IPS-20b (cell line): ENCODE results near the gene IL3.

Experiments
- H3K27ac ChIP-seq: one replicate; pipeline ENCODE4 v1.5.1; 2013; ENCODE audit warnings: low read length
- H3K27me3 ChIP-seq: 2 replicates; pipeline ENCODE4 v1.6.1; 2013; ENCODE audit warnings: mild to moderate bottlenecking, low read length, inconsistent platforms; ENCODE audit not compliant: insufficient read depth
- H3K36me3 ChIP-seq: 2 replicates; pipeline ENCODE4 v1.6.1; 2013; ENCODE audit warnings: low read depth, mild to moderate bottlenecking, inconsistent platforms, low read length, moderate library complexity; ENCODE audit not compliant: insufficient read depth
- H3K4me1 ChIP-seq: 2 replicates; pipeline ENCODE4 v1.6.1; 2013; ENCODE audit warnings: mild to moderate bottlenecking, control low read depth, inconsistent platforms, low read length, moderate library complexity; ENCODE audit not compliant: insufficient read depth
- H3K4me3 ChIP-seq: 2 replicates; pipeline ENCODE4 v1.5.1; 2013; ENCODE audit warnings: mild to moderate bottlenecking, low read length, inconsistent platforms
- H3K9ac ChIP-seq: 2 replicates; pipeline ENCODE4 v1.6.1; 2013; ENCODE audit warnings: low read depth, mild to moderate bottlenecking, inconsistent platforms, low read length, moderate library complexity
- H3K9me3 ChIP-seq: 2 replicates; pipeline ENCODE4 v1.6.1; 2013; ENCODE audit warnings: mild to moderate bottlenecking, low read depth, low read length, inconsistent platforms; ENCODE audit not compliant: insufficient read depth

Gene IL3

DNA sequence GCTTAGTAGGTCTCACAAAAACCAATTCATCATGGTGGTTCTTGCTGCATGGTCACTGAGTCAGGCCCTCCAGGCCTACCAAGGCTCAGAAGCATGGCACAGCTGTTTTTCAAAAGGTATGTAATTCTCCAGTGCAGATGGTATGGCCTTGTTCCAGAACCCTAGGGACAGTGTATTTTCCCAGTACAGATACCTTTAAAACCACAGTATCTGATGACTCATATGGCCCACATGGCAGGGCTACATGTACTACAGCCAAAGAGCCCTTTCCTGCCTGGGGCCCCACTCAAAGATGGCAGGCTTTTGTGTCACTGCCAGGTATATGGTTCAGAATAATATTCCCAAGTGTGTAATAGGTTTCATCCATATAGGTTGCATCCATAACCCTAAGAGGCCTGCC lies 29.7 kb downstream of the IL3 start:
- H3K9me3 ChIP-seq: no peaks in the 10 kb centered on the region
- H3K4me3 ChIP-seq: no peak overlapping the region
- no peak overlapping the region for H3K9ac ChIP-seq
- H3K36me3 ChIP-seq: no peaks in the 10 kb centered on the region
- H3K27me3 ChIP-seq: no peaks in the 10 kb centered on the region
- no peak overlapping the region for H3K27ac ChIP-seq
- H3K4me1 ChIP-seq: no peaks in the 10 kb centered on the region

DNA sequence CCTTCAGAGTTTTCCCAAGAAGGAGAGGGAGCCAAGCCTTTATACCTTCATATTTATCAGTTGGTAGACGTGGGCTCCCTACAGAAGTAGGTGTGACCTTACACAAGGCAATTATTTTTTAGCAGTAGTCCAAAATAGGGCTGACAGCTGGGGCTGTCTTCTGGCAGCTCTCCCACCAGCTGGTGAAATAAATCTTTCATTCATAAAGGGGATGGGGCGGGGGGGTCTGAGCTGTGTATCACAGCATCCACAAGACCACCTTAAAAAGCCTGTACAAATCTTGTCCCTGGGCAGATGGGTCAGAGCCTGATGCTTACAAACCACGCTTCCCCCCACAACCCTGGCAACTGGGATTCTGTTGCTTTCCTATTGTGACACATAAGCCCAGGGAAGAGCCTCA lies 32.8 kb downstream of the IL3 start:
- Histone ChIP-seq H3K4me3 (no peak overlapping the region), H3K27me3 (no peaks in the 10 kb centered on the region), H3K4me1 (no peaks in the 10 kb centered on the region), H3K9ac (no peak overlapping the region), H3K36me3 (no peaks in the 10 kb centered on the region), H3K27ac (no peak overlapping the region), H3K9me3 (no peaks in the 10 kb centered on the region)

DNA sequence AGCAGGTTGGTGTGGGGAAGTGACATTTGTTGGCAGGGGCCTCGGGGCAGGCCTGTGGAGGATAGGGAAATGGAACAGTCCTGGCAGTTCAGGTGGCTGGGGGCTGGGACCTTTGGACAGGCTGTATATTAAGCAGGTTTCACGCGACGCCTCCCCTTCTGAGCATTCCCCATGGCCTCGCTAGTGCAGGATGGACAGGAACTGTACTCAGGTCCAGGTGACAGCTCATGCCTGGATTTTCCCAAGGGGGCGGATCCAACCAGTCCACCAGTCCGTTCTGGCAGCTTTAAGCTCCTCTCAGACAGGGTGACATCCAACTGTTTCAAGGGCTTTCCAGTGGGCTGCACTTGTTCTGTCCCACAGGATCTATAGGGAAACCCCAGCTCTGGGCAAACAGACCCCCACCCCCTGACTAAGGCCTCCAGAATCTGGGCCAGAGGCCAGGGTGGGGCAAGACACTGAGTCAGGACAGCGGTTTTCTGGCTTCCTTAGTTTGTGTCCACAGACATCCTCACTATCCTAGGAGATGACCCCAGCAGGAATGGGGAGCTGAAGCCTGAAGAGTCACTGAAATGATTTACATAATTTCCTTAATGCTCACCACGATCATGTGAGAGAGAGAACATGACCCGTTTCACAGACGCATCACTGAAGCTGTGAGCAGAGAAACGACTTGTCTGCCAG lies 34.1 kb downstream of the IL3 start:
- H3K27me3 ChIP-seq: no peaks in the 10 kb centered on the region
- H3K9me3 ChIP-seq: no peaks in the 10 kb centered on the region
- no peak overlapping the region for H3K27ac ChIP-seq
- H3K36me3 ChIP-seq: no peaks in the 10 kb centered on the region
- no peak overlapping the region for H3K4me3 ChIP-seq
- no peak overlapping the region for H3K9ac ChIP-seq
- no peaks in the 10 kb centered on the region for H3K4me1 ChIP-seq

DNA sequence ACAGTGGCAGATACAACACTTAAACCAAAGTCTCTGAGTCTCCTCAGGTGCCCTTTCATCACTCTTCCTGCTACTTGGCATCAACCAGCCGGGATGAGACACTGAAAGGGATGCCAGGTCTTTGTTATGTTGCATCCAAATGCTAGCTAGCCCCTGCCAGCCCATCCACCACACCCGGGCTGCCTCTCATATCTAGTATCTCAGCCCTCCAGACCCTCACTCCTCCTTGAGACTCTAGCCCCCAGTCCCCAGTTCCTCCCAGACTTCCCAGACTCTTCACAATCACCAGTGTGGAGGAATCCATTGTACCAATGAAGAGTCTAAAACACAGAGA lies 34.6 kb downstream of the IL3 start:
- H3K27ac ChIP-seq: no peak overlapping the region
- H3K9me3 ChIP-seq: no peaks in the 10 kb centered on the region
- H3K27me3 ChIP-seq: no peaks in the 10 kb centered on the region
- no peaks in the 10 kb centered on the region for H3K36me3 ChIP-seq
- no peaks in the 10 kb centered on the region for H3K4me1 ChIP-seq
- H3K9ac ChIP-seq: no peak overlapping the region
- H3K4me3 ChIP-seq: no peak overlapping the region

DNA sequence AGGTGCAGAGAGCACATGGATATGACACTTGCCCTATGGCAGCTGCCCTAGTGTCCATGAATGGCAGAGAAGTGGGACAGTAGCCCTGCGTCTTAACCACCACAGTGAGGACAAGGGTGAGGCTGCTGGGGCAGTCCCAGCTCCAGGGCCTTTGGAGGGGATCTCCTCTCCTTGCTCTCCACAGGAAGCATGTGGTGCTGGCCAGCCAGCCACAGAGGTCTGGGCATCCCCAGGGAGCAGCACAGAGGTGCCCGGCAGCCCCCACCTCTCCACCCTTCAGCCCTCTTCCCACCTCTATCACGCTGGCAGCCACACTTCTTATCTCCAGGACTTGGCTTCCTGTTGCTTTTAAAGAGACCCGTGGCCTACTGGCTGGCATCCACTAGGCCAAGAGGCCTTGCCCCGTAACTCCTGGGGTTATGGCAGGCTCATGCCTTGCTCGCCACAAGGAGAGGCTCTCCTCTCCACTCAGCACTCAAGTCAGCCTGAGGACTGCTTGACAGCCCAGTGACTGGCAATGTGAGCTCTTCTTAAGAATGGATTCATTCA lies 35.0 kb downstream of the IL3 start:
- no peak overlapping the region for H3K27ac ChIP-seq

DNA sequence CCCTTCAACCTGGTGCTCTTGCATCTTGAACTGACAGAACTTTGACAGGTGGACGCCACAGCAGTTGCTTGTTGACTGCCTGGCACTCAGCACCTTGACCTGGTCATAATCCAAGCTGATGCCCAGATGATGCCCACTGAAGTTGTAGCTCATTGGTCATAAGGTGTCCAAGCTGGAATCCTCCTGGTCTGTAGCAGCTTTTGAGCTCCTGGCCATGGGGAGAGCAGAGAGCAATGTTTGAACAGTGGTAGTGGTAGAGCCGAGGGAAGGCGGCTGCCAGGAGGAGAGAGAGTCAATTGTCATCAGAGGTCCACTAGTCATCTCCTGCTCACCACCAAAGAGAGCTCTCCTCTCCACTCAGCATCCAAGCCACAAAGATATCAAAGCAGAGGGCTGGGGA lies 36.4 kb downstream of the IL3 start:
- H3K4me1 ChIP-seq: no peaks in the 10 kb centered on the region
- H3K4me3 ChIP-seq: no peak overlapping the region
- no peak overlapping the region for H3K27ac ChIP-seq

More for the DNA sequence above, 35.0 kb downstream of the IL3 start:
- H3K4me3 ChIP-seq: no peak overlapping the region
- no peaks in the 10 kb centered on the region for H3K9me3 ChIP-seq
- no peaks in the 10 kb centered on the region for H3K27me3 ChIP-seq
- H3K4me1 ChIP-seq: no peaks in the 10 kb centered on the region
- no peak overlapping the region for H3K9ac ChIP-seq
- no peaks in the 10 kb centered on the region for H3K36me3 ChIP-seq

DNA sequence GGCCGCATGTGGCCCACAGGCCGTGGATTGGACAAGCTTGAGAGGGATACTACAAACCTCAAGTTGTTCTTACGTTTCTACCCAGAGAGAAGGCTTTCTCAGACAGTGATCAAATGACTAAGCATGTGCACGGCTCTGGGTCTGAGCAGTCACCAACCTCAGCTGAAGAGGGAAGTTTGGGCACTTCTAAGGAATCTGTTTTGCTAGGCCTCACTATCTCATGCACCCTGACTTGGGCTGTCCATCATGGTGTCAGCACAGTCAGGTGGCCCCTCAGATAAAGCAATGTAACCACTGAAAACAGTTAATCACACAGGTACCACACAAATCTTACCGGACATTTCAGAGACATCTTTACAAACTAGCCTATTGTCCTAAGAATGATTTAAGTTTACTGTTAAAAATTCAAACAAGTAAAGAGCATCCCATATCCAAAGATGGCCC lies 37.7 kb downstream of the IL3 start:
- no peaks in the 10 kb centered on the region for H3K27me3 ChIP-seq
- H3K9ac ChIP-seq: no peak overlapping the region
- no peaks in the 10 kb centered on the region for H3K36me3 ChIP-seq
- H3K4me3 ChIP-seq: no peak overlapping the region
- no peaks in the 10 kb centered on the region for H3K4me1 ChIP-seq
- H3K27ac ChIP-seq: no peak overlapping the region
- no peaks in the 10 kb centered on the region for H3K9me3 ChIP-seq

More for the DNA sequence above, 36.4 kb downstream of the IL3 start:
- Histone ChIP-seq H3K9ac (no peak overlapping the region), H3K9me3 (no peaks in the 10 kb centered on the region), H3K27me3 (no peaks in the 10 kb centered on the region), H3K36me3 (no peaks in the 10 kb centered on the region)

DNA sequence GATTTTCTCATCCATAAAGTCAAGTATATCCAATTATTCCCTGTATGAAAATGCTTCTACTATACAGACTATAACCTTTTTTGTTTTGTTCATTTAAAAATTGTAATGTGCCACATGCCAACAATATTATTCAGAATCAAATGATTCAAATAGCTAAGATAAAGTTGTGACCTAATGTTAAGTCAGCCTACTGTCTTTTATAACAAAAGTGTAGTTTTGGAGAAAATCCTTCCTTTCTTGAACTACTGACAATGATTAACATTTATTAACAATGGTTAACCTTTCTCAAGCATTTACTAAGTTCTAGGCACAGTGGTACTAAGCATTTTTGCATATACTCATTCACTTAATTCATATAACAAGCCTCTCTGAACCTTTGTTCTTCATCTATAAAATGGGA lies 38.2 kb downstream of the IL3 start:
- no peaks in the 10 kb centered on the region for H3K27me3 ChIP-seq
- H3K4me3 ChIP-seq: no peak overlapping the region
- no peaks in the 10 kb centered on the region for H3K9me3 ChIP-seq
- no peak overlapping the region for H3K27ac ChIP-seq
- no peak overlapping the region for H3K9ac ChIP-seq
- H3K36me3 ChIP-seq: no peaks in the 10 kb centered on the region
- H3K4me1 ChIP-seq: no peaks in the 10 kb centered on the region

DNA sequence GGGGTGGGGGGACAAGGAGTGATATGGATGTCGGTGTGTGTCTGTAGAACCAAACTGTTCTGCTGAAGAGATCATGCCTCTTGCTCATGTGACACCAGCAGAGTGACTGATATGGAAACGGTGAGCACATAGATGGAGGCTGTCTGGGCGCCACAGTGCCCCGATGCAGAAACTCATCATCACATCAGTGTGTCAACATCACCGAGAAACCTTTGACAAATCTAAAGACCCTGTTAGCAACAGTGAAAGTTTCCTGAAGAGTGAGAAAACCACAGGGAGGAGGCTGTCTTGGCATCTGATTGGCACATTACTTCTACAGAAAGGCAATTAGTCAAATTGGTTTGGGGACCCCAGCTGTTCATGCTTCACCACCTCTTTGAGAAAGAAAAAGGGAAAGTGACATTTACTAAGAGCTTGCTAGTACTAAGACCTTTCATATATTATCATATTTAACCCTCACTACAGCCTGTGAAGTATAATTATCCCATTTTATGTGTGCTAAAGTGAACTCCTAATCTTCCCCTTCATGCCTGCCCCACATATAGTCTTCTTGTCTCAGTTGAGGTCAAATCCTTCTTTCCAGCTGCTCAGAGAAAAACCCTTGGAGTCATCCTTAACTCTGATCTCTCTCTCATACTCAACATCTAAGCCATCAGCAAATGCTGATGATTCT lies 38.8 kb downstream of the IL3 start:
- Histone ChIP-seq H3K27ac (no peak overlapping the region), H3K4me3 (no peak overlapping the region), H3K9me3 (no peaks in the 10 kb centered on the region), H3K27me3 (no peaks in the 10 kb centered on the region), H3K9ac (no peak overlapping the region), H3K36me3 (no peaks in the 10 kb centered on the region), H3K4me1 (no peaks in the 10 kb centered on the region)

DNA sequence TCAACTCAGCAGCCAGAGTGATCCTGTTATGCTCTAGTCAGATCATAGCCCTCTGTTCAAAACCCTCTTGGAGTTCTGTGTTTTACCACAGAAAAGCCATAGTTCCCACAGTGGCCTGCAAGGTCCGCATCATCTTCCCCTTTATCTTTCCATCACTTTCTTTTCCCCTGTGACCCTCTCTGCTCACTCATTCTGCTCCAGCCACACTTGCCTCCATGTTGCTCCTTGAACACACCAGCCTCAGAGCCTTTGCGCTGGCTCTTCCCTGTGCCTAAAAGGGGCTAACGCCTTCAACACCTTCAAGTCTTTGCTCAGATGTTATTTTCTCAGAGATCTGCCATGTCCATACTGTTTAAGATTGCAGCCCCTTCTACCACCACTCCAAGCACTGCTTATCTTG lies 39.5 kb downstream of the IL3 start:
- Histone ChIP-seq H3K4me3 (no peak overlapping the region), H3K9me3 (no peaks in the 10 kb centered on the region), H3K27me3 (no peaks in the 10 kb centered on the region), H3K27ac (no peak overlapping the region), H3K9ac (no peak overlapping the region), H3K36me3 (no peaks in the 10 kb centered on the region), H3K4me1 (no peaks in the 10 kb centered on the region)

DNA sequence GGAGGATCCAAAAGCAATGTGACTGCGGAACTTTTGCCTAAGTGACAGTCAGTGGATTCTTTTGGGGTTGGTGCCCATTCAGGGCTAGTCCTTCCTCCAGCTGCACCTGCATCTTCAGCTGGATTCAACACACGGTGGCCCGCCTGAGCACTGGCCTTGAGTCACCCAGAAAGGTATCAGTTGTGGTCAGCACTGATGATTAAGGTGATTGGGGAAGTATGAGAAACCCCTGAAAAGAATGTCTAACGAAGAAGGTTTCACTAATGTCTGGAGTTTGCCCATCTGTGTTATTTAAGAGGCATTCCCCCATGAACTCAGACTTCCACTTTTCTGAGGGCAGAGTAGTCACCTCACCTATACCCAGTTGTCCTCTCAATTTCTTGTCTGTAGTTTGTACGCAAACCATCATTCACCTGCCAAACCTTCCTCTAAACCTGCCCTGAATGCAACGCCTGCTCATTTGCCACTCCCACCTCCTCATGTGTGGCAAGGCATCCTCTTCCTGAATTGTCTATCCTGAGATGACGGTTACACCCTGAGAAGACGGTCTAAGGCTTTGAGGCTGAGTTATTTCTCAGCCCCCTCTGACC lies 40.3 kb downstream of the IL3 start:
- Histone ChIP-seq H3K4me1 (no peaks in the 10 kb centered on the region), H3K27ac (no peak overlapping the region), H3K9ac (no peak overlapping the region), H3K36me3 (no peaks in the 10 kb centered on the region), H3K27me3 (no peaks in the 10 kb centered on the region), H3K4me3 (no peak overlapping the region), H3K9me3 (no peaks in the 10 kb centered on the region)

DNA sequence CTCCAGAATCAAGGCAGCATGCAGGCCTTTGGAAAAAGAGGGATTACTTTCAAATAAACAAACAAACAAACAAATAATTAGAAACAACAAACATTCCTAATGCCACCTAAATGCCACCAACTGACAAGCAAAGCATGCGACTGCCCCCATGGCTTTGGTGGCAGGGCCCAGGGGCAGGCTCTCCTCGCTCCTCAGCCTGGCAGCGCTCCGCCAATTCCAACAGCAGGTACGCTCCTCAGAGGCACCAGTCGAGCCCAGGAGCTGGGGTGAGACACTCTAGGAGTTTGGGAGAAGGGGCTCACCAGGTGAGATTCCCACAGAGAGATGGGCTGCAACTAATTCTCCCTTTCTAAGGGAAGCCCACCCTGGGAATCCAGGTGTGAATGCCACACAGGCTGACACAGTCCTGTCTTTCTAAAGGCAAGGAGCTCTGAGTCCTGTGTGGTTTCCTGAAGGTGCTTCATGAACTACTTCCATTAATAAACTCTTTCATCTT lies 41.0 kb downstream of the IL3 start:
- no peaks in the 10 kb centered on the region for H3K27me3 ChIP-seq
- no peak overlapping the region for H3K9ac ChIP-seq
- no peak overlapping the region for H3K27ac ChIP-seq
- H3K4me1 ChIP-seq: no peaks in the 10 kb centered on the region
- no peaks in the 10 kb centered on the region for H3K36me3 ChIP-seq
- H3K9me3 ChIP-seq: no peaks in the 10 kb centered on the region
- no peak overlapping the region for H3K4me3 ChIP-seq
